Psoas muscle (tissue), 8 donors: ENCODE results near the gene ZNF564. TPM values are rescaled to one million over a fixed set of nuclear protein-coding genes. Genes with fewer than 3 reads are reported as not detected.

ENCODE experiments used
- ATAC-seq, 4 donors: fragments of 200-7000 bp; cut with Tn5 transposase; one replicate each; pipeline ENCODE4 v1.9.1; 2020; ENCODE audit warnings: moderate library complexity in 3 of 4, mild to moderate bottlenecking in 2 of 4
- DNase-seq, 2 donors: peaks; one replicate each; pipeline ENCODE4 v3.0.0-alpha.2; 2020
- H3K27ac ChIP-seq: fragments of 200-600 bp; one replicate; pipeline ENCODE4 v1.8.0; 2022
- H3K27me3 ChIP-seq, 3 donors: fragments of 200-600 bp in 1 of 3; one replicate each; pipeline versions ENCODE4 v1.6.1 to v1.8.0; 2013 to 2022; ENCODE audit warnings: low read length in 2 of 3, mild to moderate bottlenecking in 2 of 3, moderate library complexity in 1 of 3; ENCODE audit not compliant: insufficient read depth in 3 of 3
- H3K36me3 ChIP-seq, 2 donors: fragments of 200-600 bp in 1 of 2; one replicate each; pipeline versions ENCODE4 v1.6.1 to v1.8.0; 2013 to 2022; ENCODE audit warnings: low read depth in 1 of 2, mild to moderate bottlenecking in 1 of 2, moderate library complexity in 1 of 2; ENCODE audit not compliant: insufficient read depth in 1 of 2
- H3K4me1 ChIP-seq: fragments of 200-600 bp; one replicate; pipeline ENCODE4 v1.8.0; 2022
- H3K4me3 ChIP-seq: fragments of 200-600 bp; one replicate; pipeline ENCODE4 v1.8.0; 2022; ENCODE audit warnings: mild to moderate bottlenecking
- H3K9me3 ChIP-seq: fragments of 200-600 bp; one replicate; pipeline ENCODE4 v1.8.0; 2022
- WGBS, 3 donors: extraction: QIAGEN DNeasy Blood & Tissue Kit; methylation state at CpG; one replicate each; pipeline versions ENCODE4 v1.1.6 to v1.1.7; 2013; 5-methylcytosine and 5-hydroxymethylcytosine counted together
- intact Hi-C, 2 donors: fragments of 100-400 bp; cut with DNase I; formaldehyde crosslinking; loops; one replicate each; pipeline versions ENCODE4 v1.11.0 to v1.14.2; 2022
- polyA plus RNA-seq, 3 donors: library from polyadenylated mRNA; stranded (reverse); fragments of 200-250 nt; gene quantifications; one replicate each; pipeline ENCODE4 v1.2.3, GENCODE V29; 2013
- total RNA-seq, 4 donors: library from RNA; stranded (reverse); fragmentation: NEBNext Ultra II Directional in 2 of 4; extraction: Animal tissue kit (Norgen Biotek cat#: 25700) in 2 of 4; gene quantifications; one replicate each; pipeline versions ENCODE4 v1.2.1 to v1.2.4, GENCODE V29; 2021 to 2023
- TF ChIP-seq, protein P1 (sequence below): fragments of 200-600 bp; IDR thresholded peaks from one replicate; pipeline ENCODE4 v1.8.0; 2022; ENCODE audit warnings: antibody characterized with exemption
- donor health status: healthy with polysubstance abuse.
- donor health status: DM: no; HTN: no; CAD: no; lungs with moderate emphysema.
- donor health status: Bipolar disorder and iron deficiency.
- donor health status: healthy.
- donor health status: DM: yes; HTN: yes; CAD: no.
- donor health status: DM: no; HTN: no; CAD: no.
- donor health status: DM: no; HTN: no; CAD: no.
- donor health status: DM: yes; HTN: yes; CAD: no.

ZNF564 gene
- total and polyA plus RNA-seq, 7 donors, result 3.2 to 6.2 (median 4.8) TPM

DNA sequence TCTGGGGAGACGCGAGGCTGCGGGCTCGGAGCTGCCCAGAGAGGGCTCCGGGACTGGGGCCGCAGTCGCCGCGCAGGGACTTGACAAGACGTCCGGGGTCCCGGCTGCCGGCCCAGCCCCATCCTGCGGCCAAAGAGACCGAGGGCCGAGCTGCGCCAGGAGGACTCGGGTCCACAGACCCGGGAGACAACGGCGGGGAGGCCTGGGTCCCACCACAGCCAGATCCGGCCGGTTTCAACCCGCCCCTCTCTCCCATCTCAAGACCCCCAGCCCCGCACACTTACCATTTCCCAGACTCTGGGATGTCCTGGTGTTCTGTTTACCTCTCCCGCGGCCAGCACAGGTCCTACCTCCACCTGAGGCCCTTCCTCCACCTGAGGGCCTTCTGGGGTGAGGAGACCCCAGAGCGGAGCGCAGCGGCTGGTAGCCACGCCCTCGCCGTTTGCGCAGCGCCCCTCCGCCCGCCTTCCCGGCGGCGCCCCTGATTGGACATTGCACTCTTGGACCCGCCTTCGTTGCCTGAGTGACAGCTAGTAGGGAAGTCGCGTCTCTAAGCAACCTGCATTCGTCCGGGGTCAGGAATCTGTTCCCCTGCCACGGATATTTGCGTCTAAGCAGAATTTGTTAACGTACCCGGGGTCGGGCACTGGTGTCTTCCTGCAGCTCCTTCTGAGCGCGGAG lies 66.8 kb downstream of the ZNF564 start, which contains the start of gene ZNF709:
Gene ZNF709, minus strand, starts transcription at position 446 of the 681 bp plus-strand sequence. Its CDS starts 159 bp downstream, at position 287.
- DNase-seq, result peak; percentile 87 to 93
- intact Hi-C loops, result loop anchor here in 1 of 2 donors (5.0 kb wide), 1 partner anchor 82 kb away; the partner anchor contains the start of gene ZNF799

DNA sequence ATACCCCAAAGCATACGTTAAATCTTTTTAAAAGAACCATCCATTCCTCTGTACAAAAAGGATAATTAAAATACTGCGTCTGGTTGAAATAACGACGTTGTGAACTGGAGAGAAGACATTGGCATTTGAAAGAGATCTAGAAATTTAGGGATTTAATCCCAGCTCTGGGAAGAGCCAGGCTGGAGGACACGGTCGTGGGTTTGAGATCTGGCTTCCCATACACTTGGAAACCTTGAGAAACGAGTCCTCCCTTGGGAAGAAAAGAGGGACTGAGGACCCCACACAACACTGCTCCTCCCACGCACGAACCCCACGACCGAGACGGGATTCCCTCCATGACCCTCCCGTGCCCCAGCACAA lies 67.3 kb downstream of the ZNF564 start:
- WGBS, 3 donors, result 1 to 4% (median 2%) methylated on average over 13 of the region's 13 CpGs
- Histone ChIP-seq H3K27me3 (no peaks in the 10 kb centered on the region), H3K36me3 (no peaks in the 10 kb centered on the region), H3K27ac (no peak overlapping the region), H3K9me3 (no peaks in the 10 kb centered on the region), H3K4me1 (peaks cover 15% of the 10 kb centered on the region), H3K4me3 (peak overlapping the region; percentile 85)
- intact Hi-C loops, result no loop called here
- no peak for DNase-seq
- TF ChIP-seq, protein P1, sequence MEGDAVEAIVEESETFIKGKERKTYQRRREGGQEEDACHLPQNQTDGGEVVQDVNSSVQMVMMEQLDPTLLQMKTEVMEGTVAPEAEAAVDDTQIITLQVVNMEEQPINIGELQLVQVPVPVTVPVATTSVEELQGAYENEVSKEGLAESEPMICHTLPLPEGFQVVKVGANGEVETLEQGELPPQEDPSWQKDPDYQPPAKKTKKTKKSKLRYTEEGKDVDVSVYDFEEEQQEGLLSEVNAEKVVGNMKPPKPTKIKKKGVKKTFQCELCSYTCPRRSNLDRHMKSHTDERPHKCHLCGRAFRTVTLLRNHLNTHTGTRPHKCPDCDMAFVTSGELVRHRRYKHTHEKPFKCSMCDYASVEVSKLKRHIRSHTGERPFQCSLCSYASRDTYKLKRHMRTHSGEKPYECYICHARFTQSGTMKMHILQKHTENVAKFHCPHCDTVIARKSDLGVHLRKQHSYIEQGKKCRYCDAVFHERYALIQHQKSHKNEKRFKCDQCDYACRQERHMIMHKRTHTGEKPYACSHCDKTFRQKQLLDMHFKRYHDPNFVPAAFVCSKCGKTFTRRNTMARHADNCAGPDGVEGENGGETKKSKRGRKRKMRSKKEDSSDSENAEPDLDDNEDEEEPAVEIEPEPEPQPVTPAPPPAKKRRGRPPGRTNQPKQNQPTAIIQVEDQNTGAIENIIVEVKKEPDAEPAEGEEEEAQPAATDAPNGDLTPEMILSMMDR, result no peak
- no peak for ATAC-seq

More for the DNA sequence above, 66.8 kb downstream of the ZNF564 start, which contains the start of gene ZNF709:
- Histone ChIP-seq H3K27ac (peak within 1 kb of the TSS; percentile 69), H3K9me3 (no peaks in the 10 kb centered on the region), H3K36me3 (no peaks in the 10 kb centered on the region), H3K4me1 (peaks cover 15% of the 10 kb centered on the region), H3K4me3 (peak within 1 kb of the TSS; percentile 85), H3K27me3 (no peaks in the 10 kb centered on the region)
- ATAC-seq, result peak; percentile 96 to 100 (median 98)
- TF ChIP-seq, protein P1, result no peak
- whole genome bisulfite sequencing, 3 donors, result 0 to 1% (median 0%) methylated on average over 46 to 53 of the region's 53 CpGs

DNA sequence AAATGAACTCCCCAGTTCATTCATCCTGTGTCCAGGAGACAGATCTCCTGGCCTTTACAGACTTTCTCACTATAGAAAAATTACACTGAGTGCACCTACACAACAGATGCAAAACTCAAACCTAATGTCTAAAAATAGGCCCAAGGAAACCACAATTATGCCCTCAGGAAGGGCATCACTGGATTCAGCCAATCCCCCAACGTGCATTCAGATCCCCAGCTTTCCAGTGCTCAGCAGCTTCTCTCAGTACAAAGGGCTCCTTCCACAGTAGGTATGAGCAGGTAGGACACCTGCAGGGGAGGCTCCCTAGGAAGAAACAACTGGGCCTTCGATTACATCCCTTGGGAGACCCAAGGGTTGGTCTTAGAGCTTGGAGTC lies 68.8 kb downstream of the ZNF564 start:
- no peak for ATAC-seq
- Histone ChIP-seq H3K27me3 (no peaks in the 10 kb centered on the region), H3K4me3 (no peak overlapping the region), H3K4me1 (peaks cover 15% of the 10 kb centered on the region), H3K9me3 (no peaks in the 10 kb centered on the region), H3K36me3 (no peaks in the 10 kb centered on the region), H3K27ac (no peak overlapping the region)
- TF ChIP-seq, protein P1, result no peak
- no peak for DNase-seq
- intact Hi-C loops, result no loop called here
- 59 to 77% (median 64%) methylated on average over 2 of the region's 2 CpGs for WGBS, 3 donors

DNA sequence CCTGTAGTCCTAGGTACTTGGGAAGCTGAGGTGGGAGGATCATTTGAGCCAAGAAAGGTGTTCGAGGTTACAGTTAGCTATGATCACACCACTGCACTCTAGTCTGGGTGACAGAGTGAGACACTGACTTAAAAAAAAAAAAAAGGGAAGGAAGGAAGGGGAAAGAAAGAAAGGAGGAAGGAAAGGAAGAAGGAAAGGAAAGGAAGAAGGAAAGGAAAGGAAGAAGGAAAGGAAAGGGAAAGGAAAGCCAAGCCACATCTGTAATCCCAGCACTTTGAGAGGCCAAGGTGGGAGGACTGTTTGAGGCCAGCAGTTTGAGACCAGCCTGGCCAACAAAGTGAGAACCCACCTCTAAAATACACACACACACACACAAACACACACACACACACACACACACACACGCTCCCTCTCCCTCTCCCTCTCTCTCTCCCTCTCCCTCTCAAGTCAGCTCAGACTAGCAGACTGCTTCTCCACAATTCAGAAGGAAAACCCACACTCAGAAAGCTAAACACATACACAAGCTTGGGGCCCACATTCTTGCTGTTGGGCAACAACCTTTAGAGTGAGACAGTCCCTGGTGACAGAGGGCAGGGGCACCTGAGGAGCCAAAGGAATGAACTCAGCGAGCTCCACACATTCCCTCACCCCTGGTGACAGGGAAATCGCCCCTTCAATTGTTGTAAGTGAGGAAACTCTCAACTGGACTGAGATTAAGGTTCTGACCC lies 69.3 kb downstream of the ZNF564 start:
- Histone ChIP-seq H3K36me3 (no peaks in the 10 kb centered on the region), H3K4me1 (peaks cover 15% of the 10 kb centered on the region), H3K4me3 (no peak overlapping the region), H3K27me3 (no peaks in the 10 kb centered on the region), H3K27ac (no peak overlapping the region), H3K9me3 (no peaks in the 10 kb centered on the region)
- TF ChIP-seq, protein P1, result no peak
- intact Hi-C loops, result no loop called here
- no peak for ATAC-seq
- WGBS, 3 donors, result 75 to 80% (median 79%) methylated on average over 3 to 4 of the region's 4 CpGs
- no peak for DNase-seq
